Activated CD8-positive, alpha-beta T cell treated with anti-CD3 and anti-CD28 coated beads for 36 hours (primary cell): ENCODE measurements around the gene PBRM1. TPM values are rescaled to one million over a fixed set of nuclear protein-coding genes. Genes with fewer than 3 reads are reported as not detected.
A peak's percentile ranks its signal among the peaks of the same experiment; 100 is the strongest.

Source experiments
- ATAC-seq: fragments of 200-7000 bp; cut with Tn5 transposase; one replicate; pipeline ENCODE4 v1.10.0; 2021; ENCODE audit warnings: mild to moderate bottlenecking, moderate library complexity
- CTCF ChIA-PET: fragments of 350-600 bp; sonication (Branson Sonifier 250); formaldehyde crosslinking; loops from one replicate; lab custom pipeline; 2021; ENCODE audit warnings: antibody characterized with exemption; lab: Charles Lee
- POLR2A ChIA-PET: fragments of 350-600 bp; sonication (Branson Sonifier 250); formaldehyde crosslinking; loops from one replicate; lab custom pipeline; 2021; ENCODE audit warnings: antibody characterized with exemption; lab: Charles Lee
- DNase-seq: peaks from one replicate; pipeline ENCODE4 v3.0.0-alpha.2; 2020
- H3K27ac Mint-ChIP-seq: one replicate; pipeline ENCODE4 v1.8.0; 2021; ENCODE audit warnings: mild to moderate bottlenecking, mixed read lengths
- H3K27me3 Mint-ChIP-seq: one replicate; pipeline ENCODE4 v1.8.0; 2021; ENCODE audit warnings: mixed read lengths
- H3K36me3 Mint-ChIP-seq: one replicate; pipeline ENCODE4 v1.8.0; 2021; ENCODE audit warnings: low read depth, mixed read lengths
- H3K4me1 Mint-ChIP-seq: one replicate; pipeline ENCODE4 v1.8.0; 2021; ENCODE audit warnings: low read depth, mixed read lengths
- H3K4me3 Mint-ChIP-seq: one replicate; pipeline ENCODE4 v1.8.0; 2021; ENCODE audit warnings: mild to moderate bottlenecking, moderate library complexity, mixed read lengths
- H3K9me3 Mint-ChIP-seq: one replicate; pipeline ENCODE4 v1.8.0; 2021; ENCODE audit warnings: mixed read lengths
- CTCF ChIP-seq: fragments of 200-600 bp; IDR thresholded peaks from one replicate; pipeline ENCODE4 v1.8.0; 2022; ENCODE audit warnings: antibody characterized with exemption, mild to moderate bottlenecking
- intact Hi-C: fragments of 100-400 bp; cut with micrococcal nuclease; formaldehyde crosslinking; loops from one replicate; pipeline ENCODE4 v1.10.0; 2022
- total RNA-seq, 2 experiments: library from RNA; stranded (reverse); gene quantifications; one replicate each; pipeline ENCODE4 v1.2.3, GENCODE V29; 2021

PBRM1 gene
- total RNA-seq, 2 experiments from 2014 or later: 55.9 to 56.1 TPM

- H3K27ac Mint-ChIP-seq: no peak overlapping the region
- no peaks in the 10 kb centered on the region for H3K27me3 Mint-ChIP-seq
- no peak for TF ChIP-seq CTCF
- ATAC-seq (no peak), DNase-seq (no peak)
- intact Hi-C loops: no loop called here
- H3K36me3 Mint-ChIP-seq: peaks cover 18% of the 10 kb centered on the region
- CTCF ChIA-PET: no interaction called here
- H3K4me1 Mint-ChIP-seq: peaks cover 11% of the 10 kb centered on the region
- H3K4me3 Mint-ChIP-seq: no peak overlapping the region
- POLR2A ChIA-PET: interaction anchor here (0.6 kb wide), 1 partner anchor 431 kb away, joined by 3 read pairs; no protein-coding TSS in a partner anchor
- H3K9me3 Mint-ChIP-seq: no peaks in the 10 kb centered on the region
These were observed 26.8 kb upstream of the PBRM1 start for GRCh38 chr3:52712291-52713212.

GRCh38 chr3:52710512-52710911 is 24.8 kb upstream of the PBRM1 start:
- Mint-ChIP-seq H3K9me3 (no peaks in the 10 kb centered on the region), H3K27me3 (no peaks in the 10 kb centered on the region), H3K4me3 (no peak overlapping the region), H3K27ac (peak overlapping the region; percentile 42), H3K4me1 (peaks cover 13% of the 10 kb centered on the region), H3K36me3 (peaks cover 22% of the 10 kb centered on the region)
- ATAC-seq (no peak), DNase-seq (no peak)
- ChIA-PET POLR2A (interaction anchor here (1.2 kb wide), 1 partner anchor 8 kb away, joined by 3 read pairs; no protein-coding TSS in a partner anchor), CTCF (no interaction called here)
- TF ChIP-seq CTCF: no peak
- intact Hi-C loops: no loop called here

GRCh38 chr3:52707585-52707984 is 21.9 kb upstream of the PBRM1 start:
- H3K27me3 Mint-ChIP-seq: no peaks in the 10 kb centered on the region
- H3K9me3 Mint-ChIP-seq: no peaks in the 10 kb centered on the region
- H3K4me1 Mint-ChIP-seq: peaks cover 26% of the 10 kb centered on the region
- H3K36me3 Mint-ChIP-seq: peaks cover 25% of the 10 kb centered on the region
- ChIA-PET CTCF (no interaction called here), POLR2A (interaction anchor here (1.0 to 6.0 kb wide), 3 partner anchors 10 to 64 kb away, joined by 3 to 101 read pairs (median 3); partner anchors contain the start of genes GNL3 and PBRM1)
- peak overlapping the region; percentile 97 for H3K4me3 Mint-ChIP-seq
- peak overlapping the region; percentile 76 for H3K27ac Mint-ChIP-seq
- intact Hi-C loops: no loop called here
- no peak for TF ChIP-seq CTCF
- DNase-seq: no peak
- ATAC-seq: no peak

- H3K4me3 Mint-ChIP-seq: peak within 1 kb of the TSS; percentile 97
- intact Hi-C loops: loop anchor here (2.0 kb wide), 1 partner anchor 15 kb away; no protein-coding TSS in a partner anchor
- peaks cover 24% of the 10 kb centered on the region for H3K36me3 Mint-ChIP-seq
- ChIA-PET POLR2A (interaction anchor here (0.9 to 6.0 kb wide), 8 partner anchors 9 to 69 kb away, joined by 3 to 101 read pairs (median 4); partner anchors contain the start of genes GNL3 and PBRM1), CTCF (interaction anchor here (0.9 to 1.5 kb wide), 3 partner anchors 13 to 36 kb away, joined by 3 to 5 read pairs (median 3); no protein-coding TSS in a partner anchor)
- H3K27ac Mint-ChIP-seq: peak within 1 kb of the TSS; percentile 91
- DNase-seq: peak; percentile 88
- no peaks in the 10 kb centered on the region for H3K9me3 Mint-ChIP-seq
- peaks cover 29% of the 10 kb centered on the region for H3K4me1 Mint-ChIP-seq
- no peak for TF ChIP-seq CTCF
- no peaks in the 10 kb centered on the region for H3K27me3 Mint-ChIP-seq
- peak; percentile 93 for ATAC-seq
These were observed 20.3 kb upstream of the PBRM1 start, which contains the start of the genes GLT8D1 and SPCS1 for GRCh38 chr3:52705688-52706686. GLT8D1 (minus strand) TSS chr3:52705791; CDS start chr3:52700460, 5,331 bp downstream. SPCS1 (plus strand) TSS chr3:52706106; CDS start chr3:52706247, 141 bp downstream.
